Raji (cell line): ENCODE data around the gene GREM2.

Experiments used
- POLR2A ChIP-seq: IDR thresholded peaks from 2 replicates; pipeline ENCODE4 v1.6.1; 2011; ENCODE audit warnings: low read depth, low read length, control low read depth; ENCODE audit not compliant: insufficient read depth

The GREM2 gene

GRCh38 chr1:240619357-240619756 is 7.4 kb upstream of the GREM2 start:
- no peak for TF ChIP-seq POLR2A

GRCh38 chr1:240618946-240619345 is 7.0 kb upstream of the GREM2 start:
- TF ChIP-seq POLR2A = no peak

- no peak for TF ChIP-seq POLR2A
Observed at GRCh38 chr1:240616018-240616417, 4.1 kb upstream of the GREM2 start.

- no peak for TF ChIP-seq POLR2A
Observed at GRCh38 chr1:240613356-240614142, 1.6 kb upstream of the GREM2 start.

GRCh38 chr1:240612811-240613210 is 856 bp upstream of the GREM2 start:
- TF ChIP-seq POLR2A = no peak

GRCh38 chr1:240611228-240611618 is 732 bp downstream of the GREM2 start:
- TF ChIP-seq POLR2A = no peak

- no peak for TF ChIP-seq POLR2A
Observed at GRCh38 chr1:240610636-240611035, 1.3 kb downstream of the GREM2 start.

GRCh38 chr1:240609527-240610060 is 2.4 kb downstream of the GREM2 start:
- no peak for TF ChIP-seq POLR2A

GRCh38 chr1:240608707-240609106 is 3.2 kb downstream of the GREM2 start:
- no peak for TF ChIP-seq POLR2A

GRCh38 chr1:240607006-240607405 is 4.9 kb downstream of the GREM2 start:
- no peak for TF ChIP-seq POLR2A

- no peak for TF ChIP-seq POLR2A
Observed at GRCh38 chr1:240602189-240602588, 9.8 kb downstream of the GREM2 start.

GRCh38 chr1:240599830-240600229 is 12.1 kb downstream of the GREM2 start:
- TF ChIP-seq POLR2A = no peak

GRCh38 chr1:240599299-240599698 is 12.7 kb downstream of the GREM2 start:
- TF ChIP-seq POLR2A = no peak

GRCh38 chr1:240598216-240599001 is 13.5 kb downstream of the GREM2 start:
- no peak for TF ChIP-seq POLR2A

- no peak for TF ChIP-seq POLR2A
Observed at GRCh38 chr1:240597153-240597745, 14.7 kb downstream of the GREM2 start.

GRCh38 chr1:240595476-240595875 is 16.5 kb downstream of the GREM2 start:
- no peak for TF ChIP-seq POLR2A
